ENCODE measurements around the gene IMPA2. TPM values are rescaled to one million over a fixed set of nuclear protein-coding genes. Genes with fewer than 3 reads are reported as not detected.

Gene IMPA2
- total RNA-seq, 1 experiment from 2014 or later: 18.2 TPM

GRCh38 chr18:12008181-12008767 is 27.0 kb downstream of the IMPA2 start:
- no peak for DNase-seq (ENCODE audit: low read depth)

- DNase-seq (ENCODE audit: low read depth): no peak
Measured at GRCh38 chr18:12008842-12009580, 27.7 kb downstream of the IMPA2 start.

GRCh38 chr18:12009581-12010140 is 28.4 kb downstream of the IMPA2 start:
- DNase-seq (ENCODE audit: low read depth): no peak

- no peak for DNase-seq (ENCODE audit: low read depth)
Measured at GRCh38 chr18:12010187-12010802, 29.0 kb downstream of the IMPA2 start.

- DNase-seq (ENCODE audit: low read depth): no peak
Measured at GRCh38 chr18:12011199-12011956, 30.1 kb downstream of the IMPA2 start.

- DNase-seq (ENCODE audit: low read depth): peak; percentile 20
Measured at GRCh38 chr18:12011957-12012549, 30.7 kb downstream of the IMPA2 start.

GRCh38 chr18:12012697-12013096 is 31.4 kb downstream of the IMPA2 start:
- DNase-seq (ENCODE audit: low read depth): no peak

GRCh38 chr18:12013186-12013916 is 32.0 kb downstream of the IMPA2 start:
- DNase-seq (ENCODE audit: low read depth): no peak

GRCh38 chr18:12014086-12014485 is 32.8 kb downstream of the IMPA2 start:
- no peak for DNase-seq (ENCODE audit: low read depth)

- peak; percentile 45 for DNase-seq (ENCODE audit: low read depth)
Measured at GRCh38 chr18:12014521-12015415, 33.5 kb downstream of the IMPA2 start.

- peak; percentile 88 for DNase-seq (ENCODE audit: low read depth)
Measured at GRCh38 chr18:12015416-12016062, 34.2 kb downstream of the IMPA2 start.

- DNase-seq (ENCODE audit: low read depth): no peak
Measured at GRCh38 chr18:12017081-12017480, 35.8 kb downstream of the IMPA2 start.

- no peak for DNase-seq (ENCODE audit: low read depth)
Measured at GRCh38 chr18:12018861-12019260, 37.6 kb downstream of the IMPA2 start.

- DNase-seq (ENCODE audit: low read depth): no peak
Measured at GRCh38 chr18:12021077-12021476, 39.8 kb downstream of the IMPA2 start.

GRCh38 chr18:12021596-12021995 is 40.3 kb downstream of the IMPA2 start:
- no peak for DNase-seq (ENCODE audit: low read depth)

GRCh38 chr18:12023375-12023774 is 42.1 kb downstream of the IMPA2 start:
- DNase-seq (ENCODE audit: low read depth): no peak

GRCh38 chr18:12026562-12026961 is 45.3 kb downstream of the IMPA2 start:
- no peak for DNase-seq (ENCODE audit: low read depth)

GRCh38 chr18:12027046-12027445 is 45.7 kb downstream of the IMPA2 start:
- DNase-seq (ENCODE audit: low read depth): no peak

GRCh38 chr18:12027480-12027879 is 46.2 kb downstream of the IMPA2 start:
- DNase-seq (ENCODE audit: low read depth): no peak

Measured in Daoy (cell line).